Measurements from ENCODE around the gene MYOG.

Gene MYOG

GRCh38 chr1:203117611-203118575 lies 32.1 kb upstream of the MYOG start:
- peak; percentile 32 to 39 for DNase-seq (ENCODE audit: low read depth in 2 of 2)

DNA sequence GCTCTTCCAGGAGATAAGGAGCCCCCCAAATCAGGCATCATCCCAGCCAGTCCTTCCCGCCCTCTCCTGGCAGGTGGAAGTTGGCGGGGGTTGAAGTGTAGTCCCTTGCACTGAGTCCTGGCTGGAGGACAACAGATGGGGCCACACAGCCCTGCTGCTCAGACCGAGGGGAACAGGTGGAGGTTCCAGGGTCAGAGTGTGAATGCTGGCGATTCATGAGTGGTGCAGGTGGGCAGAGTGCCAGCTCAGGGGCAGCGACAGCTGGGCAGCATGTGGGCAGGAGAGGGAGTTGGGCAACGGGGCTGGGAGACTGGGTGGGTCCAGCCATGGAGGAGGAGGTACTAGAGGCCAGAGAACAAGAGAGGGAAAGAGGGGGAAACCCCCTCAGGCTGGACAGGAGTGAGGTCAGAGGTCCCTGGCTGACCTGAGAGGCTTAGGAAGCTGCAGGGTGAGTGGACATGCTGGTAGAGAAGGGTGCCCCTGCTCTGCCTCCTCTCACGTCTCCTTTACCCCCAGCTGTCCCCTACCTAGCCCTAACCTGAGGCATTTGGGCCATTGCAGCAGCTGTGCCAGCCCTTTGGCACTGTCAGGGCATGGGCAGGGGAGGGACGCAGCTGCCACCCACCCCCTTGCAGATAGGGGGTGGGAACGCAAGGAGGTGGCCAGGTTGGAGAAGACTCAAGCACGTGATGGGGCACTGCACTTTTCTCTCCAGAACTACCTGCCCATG lies 30.4 kb upstream of the MYOG start:
- DNase-seq (ENCODE audit: low read depth in 2 of 2), result no peak

DNA sequence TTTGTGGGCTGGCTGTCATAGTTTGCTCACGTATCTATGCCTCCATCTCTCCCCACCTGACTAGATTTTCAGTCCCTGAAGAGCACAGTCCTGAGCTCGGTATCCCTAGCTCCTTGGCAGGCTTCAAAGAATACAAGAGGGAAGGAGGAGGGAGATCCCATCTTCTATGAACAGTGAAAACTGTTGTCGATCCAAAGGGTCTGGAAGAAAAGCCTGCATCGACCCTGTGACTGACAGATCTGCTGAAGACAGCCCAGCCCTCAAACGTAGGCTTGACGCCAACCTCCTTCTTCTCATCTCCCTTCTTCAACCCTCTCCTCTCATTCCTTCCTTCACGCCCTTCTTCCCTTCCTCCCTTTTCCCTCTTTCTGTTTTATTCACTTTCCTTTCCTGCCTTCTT lies 28.4 kb upstream of the MYOG start:
- no peak for DNase-seq (ENCODE audit: low read depth in 2 of 2)

DNA sequence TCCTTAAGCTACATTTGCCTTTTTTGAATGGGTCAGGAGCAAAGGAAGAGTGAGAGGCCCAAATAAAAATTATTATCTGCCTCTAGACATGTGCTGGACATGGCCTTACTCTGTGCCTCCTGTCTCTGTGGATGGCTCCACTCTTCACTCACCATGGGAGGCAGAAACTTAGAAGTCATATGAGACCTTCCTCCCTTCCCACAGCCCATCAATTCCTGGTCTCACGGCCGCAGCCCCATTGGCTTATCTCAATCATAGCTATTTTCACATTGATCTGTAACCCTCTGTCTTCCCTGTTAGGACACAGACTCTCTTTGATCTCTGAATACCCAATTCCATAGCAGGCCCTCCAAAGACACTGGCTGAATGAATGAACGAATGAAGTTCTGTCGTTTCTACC lies 27.5 kb upstream of the MYOG start:
- DNase-seq (ENCODE audit: low read depth in 2 of 2), result no peak

DNA sequence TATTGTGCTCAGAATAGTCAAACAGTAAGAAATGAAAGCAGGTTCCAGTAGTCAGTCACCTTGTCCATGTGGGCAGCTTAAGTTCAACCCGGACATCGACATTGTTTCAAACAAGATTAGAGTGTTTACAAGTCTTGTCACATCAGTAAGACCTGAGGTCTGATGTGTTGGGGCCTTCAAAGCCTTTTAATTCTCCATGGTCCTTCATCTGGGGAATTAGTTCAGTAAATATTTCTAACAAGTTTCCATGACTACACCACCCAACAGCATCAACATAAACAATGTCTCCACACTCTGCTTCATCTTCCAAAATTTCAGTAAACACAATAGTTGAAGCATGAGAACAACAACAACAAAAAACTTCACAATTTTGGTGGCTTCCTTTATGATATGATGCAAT lies 26.7 kb upstream of the MYOG start:
- DNase-seq (ENCODE audit: low read depth in 2 of 2), result no peak

DNA sequence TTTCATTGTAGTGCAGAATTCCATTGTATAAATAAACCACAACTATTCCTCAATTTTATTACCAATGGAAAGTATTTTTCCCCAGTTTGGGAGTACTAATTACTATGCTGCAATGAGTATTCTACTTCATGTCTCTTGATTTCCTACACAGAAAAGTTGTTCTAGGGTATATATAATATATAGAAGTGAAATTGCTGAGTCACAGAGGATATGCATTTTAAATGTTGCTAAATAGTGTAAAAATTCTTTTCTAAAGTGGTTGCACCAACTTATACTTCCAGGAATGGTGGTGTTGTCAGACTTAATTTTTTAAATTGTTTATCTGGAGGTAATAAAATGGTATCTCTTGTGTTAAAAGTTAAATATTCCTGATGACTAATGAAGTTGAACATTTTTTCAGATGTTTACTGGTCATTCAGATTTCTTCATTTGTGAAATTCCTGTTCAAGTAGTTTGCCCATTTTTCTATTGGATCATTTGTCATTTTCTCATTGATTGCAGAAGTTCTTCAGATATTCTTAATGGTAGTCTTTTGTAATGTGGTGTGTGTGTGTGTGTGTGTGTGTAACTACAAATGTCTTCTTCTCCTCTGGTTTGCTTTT lies 19.1 kb upstream of the MYOG start:
- no peak for DNase-seq (ENCODE audit: low read depth in 2 of 2)

GRCh38 chr1:203103829-203104495 lies 18.1 kb upstream of the MYOG start:
- DNase-seq (ENCODE audit: low read depth in 2 of 2), result no peak

- DNase-seq (ENCODE audit: low read depth in 2 of 2), result no peak
Measured at GRCh38 chr1:203103216-203103615, 17.4 kb upstream of the MYOG start.

DNA sequence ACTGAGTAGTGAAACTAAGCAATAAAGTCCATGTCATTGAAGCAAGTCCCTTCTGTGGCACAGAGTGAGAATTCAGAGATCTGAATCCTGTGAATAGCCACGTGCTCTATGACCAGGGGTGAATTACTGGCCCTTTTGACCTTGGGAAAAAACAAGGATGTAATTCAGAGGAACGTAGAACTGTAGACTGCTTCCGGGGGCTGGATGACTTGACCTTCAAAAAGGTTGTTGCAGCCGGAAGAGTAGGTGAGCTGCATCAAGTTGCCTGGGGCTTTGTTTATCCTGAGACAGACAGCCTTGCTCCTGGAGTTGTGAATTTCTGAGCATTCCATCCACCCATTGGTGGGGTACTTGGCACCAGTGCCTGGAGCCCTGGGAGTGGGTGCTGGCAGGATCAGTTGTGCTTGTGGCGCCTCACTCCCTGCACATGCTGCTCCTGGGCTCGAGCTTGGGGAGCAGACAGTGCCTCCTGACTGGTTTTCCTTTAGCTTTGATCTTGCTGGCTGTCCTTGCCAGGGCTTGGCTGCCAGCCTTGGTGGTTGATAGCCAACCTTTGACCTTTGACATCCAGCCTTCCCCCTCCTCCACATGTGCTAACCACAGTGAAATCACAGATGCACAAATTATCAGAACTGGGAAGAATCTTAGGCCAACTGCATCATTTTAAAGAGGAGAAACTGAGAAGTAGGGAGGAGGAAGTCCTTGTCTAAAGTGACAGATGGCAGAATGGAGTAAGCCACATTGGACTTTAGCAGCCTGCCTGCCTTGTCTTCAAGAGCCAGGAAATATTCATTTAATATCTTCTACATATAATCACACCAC lies 16.2 kb upstream of the MYOG start:
- DNase-seq (ENCODE audit: low read depth in 2 of 2), result no peak

DNA sequence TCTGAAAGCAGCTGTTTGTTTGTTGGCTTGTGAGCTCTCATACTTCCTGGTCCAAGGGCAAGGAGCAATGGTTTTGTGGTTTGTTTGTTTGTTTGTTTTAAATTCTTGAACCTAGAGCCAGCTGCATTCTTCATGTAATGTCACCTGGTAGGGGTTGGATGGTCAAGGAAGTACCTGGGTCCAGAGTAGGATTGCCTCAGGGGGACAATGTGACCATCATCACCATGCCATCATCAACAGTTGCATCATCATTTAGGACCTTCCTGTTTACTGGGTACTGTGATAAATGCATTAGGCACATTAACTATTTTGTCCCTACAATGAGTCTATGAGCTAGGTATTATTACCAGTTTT lies 14.7 kb upstream of the MYOG start:
- no peak for DNase-seq (ENCODE audit: low read depth in 2 of 2)

DNA sequence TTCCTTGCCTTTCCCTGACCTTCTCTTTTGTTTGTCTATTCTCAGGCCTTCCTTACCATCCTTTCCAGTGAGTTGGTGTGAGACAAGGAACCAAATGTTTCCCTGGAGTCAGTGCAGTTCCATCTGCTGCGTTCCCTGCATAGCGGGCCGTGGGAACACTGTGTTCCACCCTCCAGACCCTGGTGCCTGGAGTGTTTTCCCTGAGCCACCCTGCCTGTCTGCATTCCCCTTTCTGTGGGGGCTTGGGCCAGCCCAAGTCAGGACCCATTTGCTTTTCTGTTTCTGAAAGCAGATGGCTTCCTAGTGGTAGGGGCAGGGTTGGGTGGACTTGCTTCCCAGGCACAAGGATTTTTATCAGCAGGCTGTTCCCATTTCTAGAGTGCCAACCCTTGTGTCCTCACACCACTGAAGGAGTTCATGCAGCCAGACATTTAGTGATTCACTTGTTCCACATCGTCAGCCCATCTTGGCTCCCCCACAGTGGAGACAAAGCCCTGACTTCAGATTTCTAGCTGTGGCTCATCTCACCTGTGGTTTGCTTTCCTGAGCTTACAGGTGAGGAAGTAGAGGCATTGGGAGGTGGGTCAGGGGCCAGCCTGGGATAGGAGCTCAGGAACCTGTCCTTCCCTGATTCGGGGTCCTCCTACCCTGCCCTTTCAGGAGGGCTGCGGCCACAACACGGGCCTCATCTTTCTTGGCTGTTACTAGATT lies 14.1 kb upstream of the MYOG start:
- no peak for DNase-seq (ENCODE audit: low read depth in 2 of 2)

DNA sequence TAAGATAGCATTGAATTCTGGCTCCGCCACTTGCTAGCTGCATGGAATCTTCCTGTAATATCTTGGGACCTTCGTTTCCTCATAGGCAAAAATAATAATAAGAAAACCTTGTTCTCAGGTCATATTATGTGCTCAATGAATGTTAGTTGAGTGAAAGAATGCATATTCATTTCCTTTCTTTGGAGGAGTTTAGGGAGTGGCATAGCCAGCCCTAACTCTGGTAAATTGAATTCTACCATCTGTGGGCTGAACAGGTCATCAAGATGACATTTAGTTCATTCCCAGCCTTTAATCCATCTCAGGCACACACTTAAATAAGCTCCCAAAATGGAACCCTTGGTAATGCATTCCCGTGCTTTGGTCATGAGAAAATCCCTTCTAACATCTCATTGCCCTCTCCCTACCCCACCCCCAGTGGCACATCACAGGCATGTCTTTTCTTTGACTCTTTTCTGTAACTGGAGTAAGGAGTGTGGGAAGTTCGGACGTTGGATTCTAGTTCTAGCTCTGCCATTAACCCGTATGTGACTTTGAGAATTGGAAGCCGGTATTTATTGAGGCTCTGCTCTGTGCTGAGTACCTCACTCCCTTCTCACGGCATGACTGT lies 13.2 kb upstream of the MYOG start:
- DNase-seq (ENCODE audit: low read depth in 2 of 2), result no peak

DNA sequence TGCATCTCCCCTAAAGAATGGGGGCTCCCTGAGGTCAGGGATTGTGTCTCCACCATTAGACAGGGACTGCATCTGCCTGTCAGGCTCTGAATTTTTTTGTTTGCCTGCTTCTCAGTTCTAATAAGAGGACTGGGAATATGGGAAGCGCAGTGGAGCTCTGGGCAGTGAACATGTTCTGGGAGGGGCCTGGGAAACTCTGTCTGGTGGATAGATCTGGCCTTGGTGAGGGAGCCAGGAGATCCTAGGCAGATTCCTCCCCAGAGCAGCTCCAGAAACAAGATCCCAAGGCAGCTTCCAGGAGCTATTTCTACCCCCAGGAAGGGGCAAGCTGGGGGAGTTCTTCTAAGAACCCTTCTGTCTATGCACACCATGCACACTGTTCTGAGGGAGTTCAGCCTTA lies 12.6 kb upstream of the MYOG start:
- no peak for DNase-seq (ENCODE audit: low read depth in 2 of 2)

- DNase-seq (ENCODE audit: low read depth in 2 of 2), result no peak
Measured at GRCh38 chr1:203097001-203097400, 11.2 kb upstream of the MYOG start.

GRCh38 chr1:203096566-203096965 lies 10.8 kb upstream of the MYOG start:
- no peak for DNase-seq (ENCODE audit: low read depth in 2 of 2)

DNA sequence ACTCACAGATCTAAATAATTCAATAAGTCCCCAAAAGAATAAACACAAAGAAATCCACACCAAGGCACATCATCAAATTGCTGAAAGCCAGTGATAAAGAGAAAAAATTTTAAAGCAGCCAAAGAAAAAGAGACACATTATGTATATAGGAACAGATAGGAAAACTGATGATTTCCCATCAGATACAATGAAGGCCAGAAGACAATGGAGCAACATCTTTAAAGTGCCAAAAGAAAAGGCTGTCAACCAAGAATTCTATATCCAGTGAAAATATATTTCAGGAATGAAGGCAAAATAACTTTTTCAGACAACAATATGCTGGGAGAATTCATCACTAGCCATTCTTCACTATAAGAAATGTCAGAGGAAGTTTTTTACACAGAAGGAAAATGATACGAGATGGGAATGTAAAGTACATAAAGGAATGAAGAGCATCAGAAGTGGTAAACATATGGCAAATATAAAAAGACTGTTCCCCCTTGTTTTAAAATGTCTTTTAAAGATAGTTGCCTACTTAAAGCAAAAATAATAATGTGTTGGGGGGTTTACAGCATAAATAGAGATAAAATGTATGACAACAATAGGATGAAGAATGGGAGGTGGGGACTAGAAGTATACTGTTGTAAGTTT lies 9.4 kb upstream of the MYOG start:
- no peak for DNase-seq (ENCODE audit: low read depth in 2 of 2)

DNA sequence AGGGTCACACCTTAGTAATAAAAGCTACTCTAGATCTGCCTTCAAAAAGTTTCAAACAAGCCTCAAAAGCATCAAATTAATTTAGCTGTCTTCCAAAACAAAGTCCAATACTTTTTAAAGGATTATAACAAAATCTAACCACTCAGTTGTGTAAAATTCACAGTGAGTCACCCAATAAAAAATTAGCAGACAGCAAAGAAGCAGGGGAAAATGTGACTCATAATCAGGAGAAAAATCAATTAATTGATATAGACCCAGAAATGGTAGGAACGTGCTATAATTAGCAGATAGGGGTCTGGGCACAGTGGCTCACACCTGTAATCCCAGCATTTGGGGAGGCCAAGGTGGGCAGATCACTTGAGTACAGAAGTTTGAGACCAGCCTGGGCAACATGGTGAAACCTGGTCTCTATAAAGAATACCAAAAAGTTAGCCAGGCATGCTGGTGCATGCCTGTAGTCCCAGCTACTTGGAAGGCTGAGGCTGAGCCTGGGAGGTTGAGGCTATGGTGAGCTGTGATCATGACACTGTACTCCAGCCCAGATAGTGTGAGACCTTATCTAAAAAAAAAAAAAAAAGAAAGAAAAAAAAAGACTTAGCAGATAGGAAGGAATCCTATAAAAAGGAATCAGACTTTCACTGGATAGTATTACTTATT lies 8.1 kb upstream of the MYOG start:
- no peak for DNase-seq (ENCODE audit: low read depth in 2 of 2)

DNA sequence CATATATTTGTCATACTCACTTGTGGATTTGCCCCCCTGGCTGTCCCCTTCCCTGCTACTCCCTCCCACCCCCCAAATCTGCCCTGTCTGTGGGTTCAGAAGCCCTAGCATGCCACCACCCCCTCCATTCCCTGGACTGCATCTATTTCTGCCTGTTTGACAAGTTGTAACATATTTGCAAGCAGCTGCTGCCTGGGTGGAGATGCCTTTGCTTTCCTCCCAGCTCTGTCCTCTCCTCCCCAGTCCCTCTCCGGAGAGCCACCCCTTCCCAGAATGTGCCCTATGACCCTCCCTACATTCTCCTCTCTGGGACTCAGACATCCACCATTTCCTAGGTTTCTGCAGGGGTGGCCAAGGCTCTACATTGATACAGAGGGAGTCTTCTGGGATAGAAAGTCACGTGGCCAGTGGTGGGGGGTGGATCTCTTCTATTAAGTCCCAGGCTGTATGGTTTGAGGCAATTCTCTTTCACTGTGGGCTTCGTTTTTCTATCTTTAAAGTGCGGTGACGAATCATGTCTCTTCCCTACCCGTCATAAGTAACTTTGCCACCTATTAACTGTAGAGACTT lies 6.0 kb upstream of the MYOG start:
- no peak for DNase-seq (ENCODE audit: low read depth in 2 of 2)

DNA sequence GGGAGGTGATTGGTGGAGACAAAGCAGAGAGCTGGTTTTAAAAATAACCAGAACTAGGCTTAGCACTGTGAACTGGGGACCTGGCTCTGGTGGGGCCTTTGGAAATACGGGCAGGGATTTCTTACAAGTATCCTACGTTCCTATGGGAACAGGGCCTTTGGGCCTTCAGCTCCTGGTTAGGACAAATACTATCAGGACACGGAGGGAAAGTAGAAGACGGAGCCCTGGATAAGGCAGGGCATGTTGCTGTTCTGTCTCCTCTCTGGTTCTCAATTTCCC lies 5.3 kb upstream of the MYOG start:
- DNase-seq (ENCODE audit: low read depth in 2 of 2), result no peak
